WTC11 (cell line): ENCODE data around the gene ABCF2.

Source experiments
- NR1H2 ChIP-seq: sonication (generic); formaldehyde crosslinking; IDR thresholded peaks from 2 replicates; pipeline ENCODE4 v1.9.0; 2021; ENCODE audit warnings: mild to moderate bottlenecking, moderate library complexity, missing genetic modification reagents
- TF ChIP-seq, protein P1 (sequence below): fragments of 200-600 bp; IDR thresholded peaks from 2 replicates; pipeline ENCODE4 v1.8.0; 2022; ENCODE audit warnings: antibody characterized with exemption

DNA sequence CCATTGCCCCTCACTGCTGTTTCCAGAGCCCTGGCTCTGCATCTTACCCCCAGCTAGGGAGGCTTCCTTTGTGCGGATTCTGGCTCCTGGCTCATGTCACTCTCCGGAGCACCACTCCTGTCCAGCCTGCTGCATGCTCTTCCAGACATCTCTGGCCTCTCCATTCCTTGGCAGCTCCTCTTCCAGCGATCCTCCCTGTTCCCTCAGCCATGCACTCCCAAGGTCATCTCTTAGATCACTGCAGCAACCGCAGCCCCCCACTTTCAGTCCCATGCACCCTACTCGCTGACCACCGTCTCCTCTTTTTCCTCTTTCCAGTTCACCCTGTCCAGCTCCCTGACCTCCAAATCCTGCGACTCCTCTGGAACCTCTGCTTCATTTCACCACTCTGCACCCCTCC, 28.4 kb upstream of the ABCF2 start:
- TF ChIP-seq, protein P1, sequence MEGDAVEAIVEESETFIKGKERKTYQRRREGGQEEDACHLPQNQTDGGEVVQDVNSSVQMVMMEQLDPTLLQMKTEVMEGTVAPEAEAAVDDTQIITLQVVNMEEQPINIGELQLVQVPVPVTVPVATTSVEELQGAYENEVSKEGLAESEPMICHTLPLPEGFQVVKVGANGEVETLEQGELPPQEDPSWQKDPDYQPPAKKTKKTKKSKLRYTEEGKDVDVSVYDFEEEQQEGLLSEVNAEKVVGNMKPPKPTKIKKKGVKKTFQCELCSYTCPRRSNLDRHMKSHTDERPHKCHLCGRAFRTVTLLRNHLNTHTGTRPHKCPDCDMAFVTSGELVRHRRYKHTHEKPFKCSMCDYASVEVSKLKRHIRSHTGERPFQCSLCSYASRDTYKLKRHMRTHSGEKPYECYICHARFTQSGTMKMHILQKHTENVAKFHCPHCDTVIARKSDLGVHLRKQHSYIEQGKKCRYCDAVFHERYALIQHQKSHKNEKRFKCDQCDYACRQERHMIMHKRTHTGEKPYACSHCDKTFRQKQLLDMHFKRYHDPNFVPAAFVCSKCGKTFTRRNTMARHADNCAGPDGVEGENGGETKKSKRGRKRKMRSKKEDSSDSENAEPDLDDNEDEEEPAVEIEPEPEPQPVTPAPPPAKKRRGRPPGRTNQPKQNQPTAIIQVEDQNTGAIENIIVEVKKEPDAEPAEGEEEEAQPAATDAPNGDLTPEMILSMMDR = no peak
- no peak for TF ChIP-seq NR1H2 (CRISPR knock-in tag)
